IMR-90 (cell line): ENCODE results near the gene DIRAS3.

Experiments used
- BHLHE40 ChIP-seq: fragments of 150-350 bp; IDR thresholded peaks from 2 replicates; pipeline ENCODE4 v1.6.1; 2016; ENCODE audit warnings: mild to moderate bottlenecking, low read depth, low read length
- CTCF ChIP-seq: conservative IDR thresholded peaks from 2 replicates; pipeline ENCODE4 v1.5.1; 2012; ENCODE audit warnings: mild to moderate bottlenecking, low read depth, low read length, improper control_type of control experiment
- FOS ChIP-seq: fragments of 150-350 bp; IDR thresholded peaks from 2 replicates; pipeline ENCODE4 v1.6.1; 2016; ENCODE audit warnings: low read depth, low read length
- MXI1 ChIP-seq: IDR thresholded peaks from 2 replicates; pipeline ENCODE4 v1.6.1; 2012; ENCODE audit warnings: low read depth, mild to moderate bottlenecking, low read length, moderate library complexity, borderline replicate concordance
- POLR2A ChIP-seq: IDR thresholded peaks from 2 replicates; pipeline ENCODE4 v1.6.1; 2012; ENCODE audit warnings: mild to moderate bottlenecking, low read depth, low read length

- TF ChIP-seq CTCF: no peak
- no peak for TF ChIP-seq POLR2A
- no peak for TF ChIP-seq MXI1
- no peak for TF ChIP-seq FOS
- TF ChIP-seq BHLHE40: no peak
Measured at GRCh38 chr1:68057050-68057449, 6.6 kb upstream of the DIRAS3 start.
